Measurements from ENCODE around the gene NPEPPS.

NPEPPS gene

DNA sequence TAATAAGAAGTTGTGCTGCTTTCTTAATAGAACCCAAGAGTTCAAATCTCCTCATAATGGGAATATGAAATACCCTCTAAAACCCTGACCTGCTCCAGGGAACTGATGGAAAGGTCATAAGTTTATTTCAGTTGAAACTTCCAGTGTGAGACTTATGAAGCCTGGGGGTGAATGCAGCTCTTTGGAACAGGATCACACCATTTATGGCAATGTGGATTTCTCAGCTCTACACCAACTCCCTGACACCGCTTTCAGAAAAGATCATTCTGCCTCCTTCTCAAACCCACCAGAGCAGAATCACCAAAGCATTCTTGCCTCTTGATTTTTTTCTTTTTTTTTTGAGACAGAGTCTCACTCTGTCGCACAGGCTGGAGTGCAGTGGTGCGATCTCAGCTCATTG lies 102.1 kb downstream of the NPEPPS start:
- FAIRE-seq: no peak

DNA sequence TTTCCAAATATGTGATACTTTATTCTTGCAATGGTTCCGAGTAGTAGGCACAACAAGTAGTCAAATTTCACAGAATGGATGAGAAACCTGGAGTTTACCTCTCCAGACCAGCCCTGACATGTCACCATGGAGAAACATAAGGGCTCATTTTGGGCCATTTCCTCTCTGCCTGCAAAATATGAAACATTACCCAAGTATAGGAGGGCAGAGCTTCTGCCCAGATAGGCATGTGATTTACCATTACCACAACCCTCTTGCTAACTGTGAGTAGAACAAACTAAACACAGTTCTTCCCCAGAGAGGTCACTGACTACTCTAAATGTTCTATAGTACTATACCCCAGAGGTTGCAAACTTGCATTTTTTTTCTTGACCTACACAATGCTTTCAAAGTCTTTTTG lies 103.1 kb downstream of the NPEPPS start:
- no peak for FAIRE-seq

DNA sequence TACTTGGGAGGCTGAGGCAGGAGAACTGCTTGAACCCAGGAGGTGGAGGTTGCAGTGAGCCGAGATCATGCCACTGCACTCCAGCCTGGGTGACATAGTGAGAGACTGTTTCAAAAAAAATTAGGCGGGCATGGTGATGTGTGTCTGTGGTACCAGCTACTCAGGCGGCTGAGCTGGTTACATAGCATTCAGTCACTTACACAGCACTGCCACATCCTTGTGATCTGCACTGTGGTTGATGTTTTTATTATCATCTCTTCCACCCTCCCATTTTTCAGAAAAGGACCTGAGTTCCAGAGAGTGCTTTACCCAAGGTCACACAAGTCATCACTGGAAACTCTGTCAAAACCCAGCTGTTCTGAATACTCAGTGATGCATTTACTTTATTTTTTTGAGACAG lies 104.0 kb downstream of the NPEPPS start:
- FAIRE-seq: no peak

DNA sequence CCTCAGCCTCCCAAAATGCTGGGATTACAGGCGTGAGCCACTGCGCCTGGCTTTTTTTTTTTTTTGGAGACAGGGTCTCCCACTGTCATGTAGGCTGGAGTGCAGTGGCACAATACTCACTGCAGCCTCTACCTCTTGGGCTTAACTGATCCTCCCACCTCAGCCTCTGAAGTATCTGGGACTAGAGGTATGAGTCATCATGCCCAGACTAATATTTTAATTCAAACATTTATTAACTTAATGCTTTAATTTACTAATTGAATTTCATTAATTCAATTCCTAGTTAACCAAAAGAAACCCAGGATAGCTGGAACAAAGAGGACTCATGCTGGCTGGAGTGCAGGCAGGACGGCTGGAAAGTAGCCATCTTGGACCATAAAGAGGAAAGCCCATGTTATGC lies 104.8 kb downstream of the NPEPPS start:
- FAIRE-seq: no peak

DNA sequence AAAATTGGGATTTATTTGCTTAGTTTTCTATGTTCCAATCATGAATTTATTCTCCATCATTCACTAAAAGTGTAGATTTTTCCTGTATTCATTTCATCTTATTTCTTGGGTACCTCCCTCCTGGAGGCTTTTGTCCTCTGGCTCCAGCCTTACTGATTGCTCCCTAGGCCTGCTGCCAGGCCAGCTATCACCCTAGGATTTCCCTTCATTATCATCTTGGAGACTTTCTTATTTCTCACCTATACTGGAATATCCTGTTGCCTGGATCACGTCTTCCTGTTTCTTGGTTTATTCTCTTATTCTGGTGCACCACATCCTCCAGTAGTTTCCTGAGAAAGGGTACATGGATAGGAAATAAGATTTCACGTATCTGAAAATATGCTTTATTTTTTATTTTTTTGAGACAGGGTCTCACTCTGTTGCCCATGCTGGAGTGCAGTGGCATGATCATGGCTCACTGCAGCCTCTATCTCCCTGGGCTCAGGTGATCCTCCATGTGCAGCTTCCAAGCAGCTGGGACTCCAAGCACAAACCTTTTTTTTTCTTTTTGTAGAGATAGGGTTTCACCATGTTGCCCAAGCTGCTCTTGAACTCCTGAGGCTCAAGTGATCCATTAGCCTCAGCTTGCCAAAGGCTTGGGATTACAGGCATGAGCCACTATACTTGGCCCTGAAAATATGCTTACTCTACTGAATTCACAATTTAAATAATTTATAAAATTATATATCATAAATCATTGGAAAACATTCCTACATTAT lies 105.5 kb downstream of the NPEPPS start:
- FAIRE-seq: no peak

DNA sequence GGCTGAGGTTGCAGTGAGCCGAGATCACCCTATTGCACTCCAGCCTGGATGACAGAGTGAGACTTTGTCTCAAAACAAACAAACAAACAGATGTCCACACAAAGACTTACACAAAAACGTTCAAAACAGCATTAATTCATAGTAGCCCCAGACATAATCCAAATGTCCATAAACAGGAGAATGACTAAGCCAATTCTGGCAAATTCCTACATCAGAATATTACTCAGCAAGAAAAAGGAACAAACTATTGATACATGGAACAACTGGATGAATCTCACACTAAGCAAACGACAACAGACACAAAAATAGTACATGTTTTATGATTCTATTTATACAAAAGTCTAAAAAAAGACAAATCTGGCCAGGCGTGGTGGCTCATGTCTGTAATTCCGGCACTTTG lies 108.0 kb downstream of the NPEPPS start:
- no peak for FAIRE-seq

DNA sequence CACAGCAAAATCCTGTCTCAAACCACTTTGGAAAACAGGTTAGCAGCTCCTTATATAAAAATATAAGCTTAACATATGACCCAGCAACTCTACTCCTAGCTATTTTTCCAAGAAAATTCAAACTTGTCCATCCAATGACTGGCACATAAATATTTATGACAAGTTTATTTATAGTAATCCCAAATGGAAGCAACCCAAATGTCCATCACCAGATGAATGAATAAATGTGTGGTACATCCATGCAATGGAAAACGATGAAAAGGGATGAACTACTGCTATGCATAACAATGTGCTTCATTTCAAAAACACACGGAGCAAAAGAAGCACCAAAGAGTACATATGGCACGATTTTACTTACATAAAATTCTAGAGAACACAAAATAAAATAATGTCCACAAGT lies 109.2 kb downstream of the NPEPPS start:
- no peak for FAIRE-seq

DNA sequence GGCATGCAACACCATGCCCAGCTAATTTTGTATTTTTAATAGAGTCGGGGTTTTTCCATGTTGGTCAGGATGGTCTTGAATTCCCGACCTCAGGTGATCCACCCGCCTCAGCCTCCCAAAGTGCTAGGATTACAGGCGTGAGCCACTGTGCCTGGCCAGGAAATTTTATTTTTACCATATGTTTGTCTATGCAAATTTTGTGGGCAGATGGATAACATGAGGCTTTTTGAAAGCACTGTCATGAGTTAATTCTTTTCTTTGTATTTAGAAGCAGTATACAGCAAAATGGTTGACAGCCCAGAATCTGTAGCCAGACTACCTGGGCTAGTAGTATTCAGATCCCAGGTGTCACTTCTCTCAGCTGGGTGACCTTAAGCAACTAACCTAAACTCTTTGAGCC lies 110.3 kb downstream of the NPEPPS start:
- FAIRE-seq: no peak

DNA sequence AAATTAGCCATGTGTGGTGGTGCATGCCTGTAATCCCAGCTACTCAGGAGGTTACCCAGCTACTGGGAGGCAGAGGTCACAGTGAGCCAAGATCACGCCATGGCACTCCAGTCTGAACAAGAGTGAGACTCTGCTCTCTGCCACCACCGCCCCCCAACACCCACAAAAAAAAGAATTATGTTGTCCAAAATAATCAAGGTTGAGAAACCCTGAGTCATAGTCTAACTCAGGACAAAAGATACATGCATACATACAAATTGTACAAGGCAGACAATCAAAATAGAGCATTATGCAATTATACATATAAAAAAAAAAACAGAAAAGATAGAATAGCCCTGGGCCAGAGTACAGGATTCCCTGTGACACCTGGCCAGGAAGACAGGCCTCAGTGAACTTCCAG lies 112.2 kb downstream of the NPEPPS start:
- no peak for FAIRE-seq

DNA sequence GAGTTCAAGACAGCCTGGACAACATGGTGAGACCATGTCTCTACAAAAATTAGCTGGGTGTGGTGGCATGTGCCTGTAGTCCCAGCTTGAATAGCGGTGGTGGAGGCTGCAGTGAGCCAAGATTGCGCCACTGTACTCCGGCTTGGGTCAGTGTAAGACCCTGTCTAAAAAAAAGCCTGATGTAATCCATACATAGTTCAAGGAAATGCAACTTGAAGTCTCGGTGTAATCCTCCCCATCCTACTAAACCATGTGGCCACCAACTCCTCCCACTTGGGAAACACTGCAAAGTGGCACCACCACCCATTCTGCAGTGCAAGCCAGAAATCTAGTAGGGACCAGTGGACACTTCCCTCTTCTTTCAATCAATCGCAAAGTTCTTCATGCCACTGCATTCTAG lies 113.4 kb downstream of the NPEPPS start:
- FAIRE-seq: no peak

DNA sequence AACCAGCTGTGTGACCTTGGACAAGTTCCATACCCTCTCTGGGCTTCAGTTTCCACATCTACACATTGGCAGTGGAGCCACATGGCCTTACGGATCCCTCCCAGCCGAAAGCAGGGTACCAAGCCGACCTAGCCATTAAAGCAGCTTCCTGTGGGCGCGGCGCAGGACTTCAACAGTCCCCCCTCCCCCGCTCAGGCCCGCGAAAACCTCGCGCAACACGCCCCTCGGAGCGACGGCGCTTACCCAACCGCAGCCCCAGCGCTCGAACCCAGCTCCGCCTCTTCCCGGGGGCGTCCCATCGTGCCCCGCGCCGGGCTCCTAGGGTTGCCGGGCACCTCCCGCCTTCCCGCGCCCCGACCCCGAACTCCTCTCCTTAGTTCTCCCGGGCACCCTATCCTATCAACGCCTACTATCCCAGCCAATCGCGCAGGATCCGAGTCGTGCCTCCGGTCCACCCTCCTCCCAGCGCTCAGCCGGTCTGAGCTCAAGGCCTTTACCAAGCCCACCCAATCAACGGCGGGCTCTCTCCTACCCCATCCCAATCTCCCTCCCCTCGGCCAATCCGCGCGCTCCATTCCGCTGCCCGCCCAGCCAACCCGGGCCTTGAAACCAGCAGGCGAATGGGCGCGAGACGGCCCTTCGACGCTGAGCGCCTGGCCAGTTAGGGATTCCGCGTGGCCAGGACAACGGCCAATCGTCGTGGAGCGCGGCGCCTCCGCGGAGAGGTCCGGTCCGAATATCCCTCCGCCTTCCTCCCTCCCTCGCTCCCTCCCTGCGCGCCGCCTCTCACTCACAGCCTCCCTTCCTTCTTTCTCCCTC lies 118.5 kb downstream of the NPEPPS start, which contains the start of gene KPNB1:
Gene KPNB1 (plus strand): TSS at position 767 of the 819 bp plus-strand sequence. CDS start 326 bp downstream, outside the sequence.
- FAIRE-seq: peak; percentile 83

DNA sequence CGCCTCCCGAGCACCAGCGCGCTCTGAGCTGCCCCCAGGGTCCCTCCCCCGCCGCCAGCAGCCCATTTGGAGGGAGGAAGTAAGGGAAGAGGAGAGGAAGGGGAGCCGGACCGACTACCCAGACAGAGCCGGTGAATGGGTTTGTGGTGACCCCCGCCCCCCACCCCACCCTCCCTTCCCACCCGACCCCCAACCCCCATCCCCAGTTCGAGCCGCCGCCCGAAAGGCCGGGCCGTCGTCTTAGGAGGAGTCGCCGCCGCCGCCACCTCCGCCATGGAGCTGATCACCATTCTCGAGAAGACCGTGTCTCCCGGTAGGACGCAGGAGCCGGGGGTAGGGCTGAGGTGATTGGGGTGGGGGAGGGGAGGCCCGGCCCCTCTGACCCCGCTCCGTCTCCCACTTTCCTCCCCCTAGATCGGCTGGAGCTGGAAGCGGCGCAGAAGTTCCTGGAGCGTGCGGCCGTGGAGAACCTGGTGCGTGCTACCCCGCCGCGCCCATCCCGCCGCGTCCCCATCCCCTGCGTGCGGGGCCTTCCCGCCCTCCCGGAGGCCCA lies 119.1 kb downstream of the NPEPPS start:
- no peak for FAIRE-seq

DNA sequence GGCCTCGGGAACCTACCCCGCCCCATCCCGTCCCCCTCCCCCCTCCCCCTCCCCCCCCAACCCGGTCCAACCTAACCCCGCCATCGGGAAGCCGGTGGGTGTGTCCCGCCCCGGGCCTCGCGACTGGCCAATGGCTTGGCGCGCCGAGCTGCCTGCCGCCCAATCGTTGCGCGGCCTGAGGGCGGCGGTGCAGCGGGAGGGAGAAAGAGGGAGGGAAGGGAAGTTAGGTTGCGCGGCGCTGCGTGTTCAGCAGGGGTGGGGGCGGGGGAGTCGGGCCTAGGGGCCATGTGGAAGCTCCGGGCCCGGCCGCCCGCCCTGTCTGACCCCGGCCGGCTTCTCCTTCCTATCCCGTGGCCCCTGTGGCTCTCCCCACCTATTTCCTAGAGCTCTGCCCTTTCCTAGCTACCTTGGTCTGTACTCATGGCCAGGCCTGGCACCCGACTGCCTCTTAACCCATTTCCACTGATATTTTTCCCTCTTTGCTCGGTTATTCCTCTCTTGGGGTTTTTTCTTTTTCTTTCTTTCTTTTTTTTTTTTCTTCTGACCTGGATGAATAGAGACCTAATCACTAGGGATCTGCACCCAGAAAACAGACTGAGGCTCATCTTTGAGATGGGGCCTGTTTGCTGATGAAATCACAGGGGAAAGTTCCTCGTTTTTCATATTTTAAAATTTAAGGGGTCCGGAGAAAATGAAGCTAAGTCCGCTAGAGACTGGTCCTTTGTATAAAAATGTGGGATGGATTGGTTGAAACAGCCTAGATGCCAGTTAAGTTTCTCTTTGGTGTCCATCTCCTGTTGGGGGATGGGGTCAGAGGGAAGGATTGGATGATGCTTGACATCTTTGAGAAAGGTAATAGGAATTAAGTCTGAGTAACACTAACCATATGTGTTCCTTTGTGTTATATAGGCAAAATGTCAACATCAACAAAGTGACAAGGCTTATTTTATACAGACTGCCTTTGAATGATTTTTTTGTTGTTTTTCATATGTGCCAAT lies 119.9 kb downstream of the NPEPPS start:
- FAIRE-seq: no peak

DNA sequence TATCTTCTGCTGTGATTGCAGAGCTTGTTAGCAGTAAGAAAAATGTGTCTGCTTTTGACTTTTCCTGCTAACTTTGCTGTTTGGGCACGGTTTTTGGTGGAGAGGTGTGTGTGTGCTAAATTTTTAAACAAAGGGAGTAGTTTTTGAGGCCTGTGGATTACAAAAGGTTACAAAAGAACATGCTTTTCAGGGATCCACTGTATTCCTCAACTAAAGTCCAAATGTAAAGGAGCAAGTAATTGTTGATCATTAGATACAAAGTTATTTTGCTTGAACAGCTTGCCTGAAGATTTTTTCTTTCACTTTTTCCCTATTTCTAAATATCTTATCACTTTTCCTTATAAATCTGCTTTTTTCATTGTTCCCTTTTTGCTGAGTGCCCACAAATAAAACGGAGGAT lies 120.8 kb downstream of the NPEPPS start:
- FAIRE-seq: no peak

DNA sequence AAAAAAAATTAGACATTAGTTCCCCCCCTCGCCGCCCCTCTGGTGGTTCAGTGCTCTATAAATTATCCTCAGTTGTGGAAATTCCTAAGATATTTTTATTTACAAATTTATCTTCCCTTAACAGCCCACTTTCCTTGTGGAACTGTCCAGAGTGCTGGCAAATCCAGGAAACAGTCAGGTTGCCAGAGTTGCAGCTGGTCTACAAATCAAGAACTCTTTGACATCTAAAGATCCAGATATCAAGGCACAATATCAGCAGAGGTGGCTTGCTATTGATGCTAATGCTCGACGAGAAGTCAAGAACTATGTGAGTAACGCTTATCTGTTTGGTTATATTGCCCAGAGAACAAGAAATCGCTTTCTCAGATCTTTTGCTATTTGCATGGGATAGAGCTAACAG lies 121.7 kb downstream of the NPEPPS start:
- FAIRE-seq: no peak

DNA sequence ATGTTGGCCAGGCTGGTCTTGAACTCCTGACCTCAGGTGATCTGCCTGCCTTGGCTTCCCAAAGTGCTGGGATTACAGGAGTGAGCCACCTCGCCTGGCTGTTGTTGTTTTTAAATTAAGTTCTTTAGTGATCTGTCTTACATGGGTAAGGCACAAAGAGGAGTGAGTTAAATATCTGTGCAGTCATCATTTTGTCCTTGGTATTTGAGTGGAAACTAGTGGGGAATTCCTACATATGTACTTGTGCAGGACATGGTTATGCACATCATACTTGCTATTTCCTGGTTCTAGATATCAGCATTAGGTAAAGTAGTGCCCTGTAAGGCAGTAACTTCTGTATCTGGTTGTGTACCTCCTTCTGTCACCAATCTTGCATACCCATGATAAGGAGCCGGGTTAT lies 122.5 kb downstream of the NPEPPS start:
- FAIRE-seq: no peak

DNA sequence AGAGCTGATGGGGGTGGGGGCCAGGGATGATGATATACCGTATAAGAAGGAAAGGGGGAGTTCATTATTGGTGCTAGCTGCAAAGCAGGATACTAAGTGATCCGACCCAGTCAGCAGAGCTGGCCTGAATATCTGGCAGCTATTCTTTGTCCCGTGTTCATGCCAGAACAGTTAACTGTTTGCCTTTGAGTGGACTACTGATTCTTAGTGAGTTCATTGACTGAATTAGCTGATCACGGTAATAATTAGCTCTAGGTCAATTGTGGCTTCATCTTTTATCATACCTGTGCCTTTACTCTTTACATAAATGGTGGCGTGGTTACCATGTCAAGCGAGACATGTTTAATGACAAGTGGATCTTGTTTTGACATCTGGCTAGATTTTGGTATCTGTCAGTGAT lies 124.1 kb downstream of the NPEPPS start:
- no peak for FAIRE-seq

DNA sequence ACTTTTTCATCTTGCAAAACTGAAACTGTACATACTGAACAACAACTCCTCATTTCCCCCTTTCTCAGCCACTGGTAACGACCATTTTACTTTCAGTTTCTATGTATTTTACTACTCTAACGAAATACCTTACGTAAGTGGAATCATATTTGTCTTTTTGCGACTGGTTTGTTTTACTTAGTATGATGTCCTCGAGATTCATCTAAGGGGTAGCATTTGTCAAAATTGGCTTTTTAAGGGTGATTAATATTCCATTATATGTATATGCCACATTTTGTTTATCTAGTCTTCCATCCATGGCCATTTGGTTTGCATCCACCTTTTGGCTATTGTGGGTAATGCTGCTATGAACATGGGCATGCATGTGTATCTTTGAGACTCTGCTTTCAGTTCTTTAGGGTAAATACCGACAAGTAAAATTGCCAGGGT lies 129.2 kb downstream of the NPEPPS start:
- FAIRE-seq: no peak

DNA sequence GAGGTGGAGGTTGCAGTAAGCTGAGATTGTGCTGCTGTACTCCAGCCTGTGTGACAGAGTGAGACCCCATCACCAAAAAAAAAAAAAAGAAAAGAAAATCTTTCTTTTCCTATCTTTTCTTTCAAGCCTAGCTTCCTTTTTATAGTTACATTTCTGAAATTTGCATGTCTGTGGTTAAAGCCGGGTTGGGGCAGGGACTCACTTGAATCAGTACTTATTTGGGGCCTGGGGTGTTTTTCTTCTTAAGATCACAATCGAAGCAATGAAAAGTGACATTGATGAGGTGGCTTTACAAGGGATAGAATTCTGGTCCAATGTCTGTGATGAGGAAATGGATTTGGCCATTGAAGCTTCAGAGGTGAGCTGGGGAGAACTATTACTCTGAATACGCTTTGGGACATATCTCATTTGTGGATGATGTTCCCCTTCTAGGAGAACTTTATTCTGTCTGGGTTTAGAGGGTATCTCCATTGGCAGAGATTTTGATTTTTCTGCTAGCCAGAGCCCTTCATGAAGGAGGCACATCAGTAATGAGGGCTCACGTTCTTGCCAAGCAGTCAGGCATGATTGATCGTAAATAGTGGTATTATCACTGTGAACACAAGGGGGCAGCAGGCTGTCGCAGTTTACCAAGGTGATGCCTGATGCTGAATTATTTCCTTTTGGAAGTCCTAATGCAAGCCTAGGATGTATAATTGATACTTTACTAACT lies 133.2 kb downstream of the NPEPPS start:
- no peak for FAIRE-seq

DNA sequence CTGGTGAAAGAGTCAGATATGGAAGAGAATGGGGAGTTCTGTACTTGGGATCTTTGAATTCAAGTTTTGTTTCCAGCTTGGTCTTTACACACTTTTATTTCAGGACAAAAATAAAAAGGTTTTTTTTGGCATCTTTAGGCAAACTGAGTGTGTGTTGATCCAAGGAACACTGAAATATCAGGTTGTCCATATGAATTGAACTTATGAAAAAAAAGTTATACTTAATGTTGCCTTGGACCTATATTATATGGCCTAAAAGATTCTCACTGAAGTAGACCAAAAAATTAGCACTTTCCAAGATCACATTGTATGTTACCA lies 133.7 kb downstream of the NPEPPS start:
- no peak for FAIRE-seq

DNA sequence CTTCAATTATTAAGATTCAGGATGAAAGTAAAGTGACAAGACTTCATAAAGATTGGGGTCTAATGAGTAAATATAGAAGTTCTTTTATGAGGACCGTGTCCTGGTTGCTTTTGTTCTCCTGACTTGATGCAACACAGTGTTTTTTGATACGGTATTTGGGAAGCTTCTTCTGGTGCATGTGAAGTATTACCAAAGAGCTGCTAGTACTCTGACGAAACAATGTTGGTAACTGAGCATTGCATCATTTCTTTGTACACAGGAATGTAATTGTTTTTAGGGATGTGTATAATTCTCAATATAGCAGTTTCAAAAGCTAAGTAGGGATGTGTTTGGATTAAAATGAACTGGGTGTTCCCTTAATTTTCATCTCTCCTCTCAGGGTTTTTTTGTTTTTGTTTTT lies 134.7 kb downstream of the NPEPPS start:
- FAIRE-seq: no peak

DNA sequence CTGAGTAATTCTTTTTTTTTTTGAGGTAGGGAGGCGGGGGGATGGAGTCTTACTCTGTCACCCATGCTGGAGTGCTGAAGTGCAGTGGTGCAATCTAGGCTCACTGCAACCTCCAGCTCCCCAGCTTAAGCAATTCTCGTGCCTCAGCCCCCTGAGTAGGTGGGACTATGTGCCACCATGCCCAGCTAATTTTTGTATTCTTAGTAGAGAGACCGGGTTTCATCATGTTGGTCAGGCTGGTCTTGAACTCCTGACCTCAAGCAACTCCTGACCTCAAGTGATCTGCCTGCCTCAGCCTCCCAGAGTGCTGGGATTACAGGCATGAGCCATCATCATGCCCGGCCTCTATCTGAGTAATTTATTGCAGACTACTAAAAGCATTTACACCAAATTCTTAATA lies 138.2 kb downstream of the NPEPPS start:
- FAIRE-seq: no peak
